ENCODE measurements around the gene CD69.

CD69 gene

DNA sequence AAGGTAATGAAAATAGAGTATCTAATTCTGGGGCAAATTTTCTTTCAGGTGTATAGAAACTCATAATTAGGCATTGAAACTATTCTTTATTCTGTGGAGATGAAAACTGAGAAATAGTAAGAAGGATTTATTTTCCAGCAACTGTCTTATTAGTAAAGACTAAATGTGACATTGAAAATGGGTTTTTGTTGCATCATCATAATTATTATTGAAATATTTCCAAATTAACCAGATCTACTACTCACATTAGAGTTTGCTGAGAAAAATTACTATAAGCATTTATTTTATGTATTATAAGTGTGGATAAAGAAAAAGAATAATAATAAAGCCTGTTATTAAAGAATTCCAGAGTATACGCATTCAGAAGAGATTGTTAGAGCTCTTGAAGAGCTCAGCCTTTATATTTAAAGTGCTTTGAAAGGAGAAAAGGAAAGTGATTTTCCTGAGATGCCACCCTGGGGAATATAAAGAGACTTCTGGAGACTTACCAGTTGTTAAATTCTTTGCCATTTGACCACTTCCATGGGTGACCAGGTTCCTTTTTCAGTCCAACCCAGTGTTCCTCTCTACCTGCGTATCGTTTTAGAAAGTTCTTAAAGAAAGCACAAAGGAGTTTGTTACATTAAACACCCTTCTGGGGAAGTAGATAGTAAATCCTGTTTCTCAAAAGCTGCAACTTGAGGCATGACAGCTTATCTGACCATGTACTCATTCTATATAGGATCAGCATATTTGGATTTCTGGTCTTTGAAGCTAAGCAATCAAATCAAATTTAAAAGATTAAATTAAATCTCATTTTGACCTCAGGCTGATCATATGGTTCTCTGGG lies 6.4 kb downstream of the CD69 start:
- Histone ChIP-seq H3K36me3 (ENCODE audit: control insufficient read depth, low read length) (no peaks in the 10 kb centered on the region), H4K20me1 (ENCODE audit: control insufficient read depth, insufficient read depth, low read depth, low read length) (no peaks in the 10 kb centered on the region)

DNA sequence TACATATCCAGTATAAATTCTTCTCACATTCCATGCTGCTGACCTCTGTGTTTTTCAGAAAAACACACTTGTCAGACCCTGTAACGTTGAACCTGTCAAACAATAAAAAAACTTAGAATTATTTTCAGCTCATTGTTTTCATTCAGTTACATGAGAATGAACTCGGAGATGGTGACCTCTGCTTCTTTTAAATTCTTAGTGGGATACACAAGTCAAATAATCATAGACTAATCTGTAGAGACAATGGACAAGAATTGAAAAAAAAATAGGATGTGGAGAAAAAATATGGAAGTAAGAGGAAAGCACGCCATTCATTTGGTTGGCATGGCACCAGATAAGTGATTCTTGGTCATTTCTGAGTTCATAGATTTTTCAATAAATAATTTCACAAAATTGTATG lies 7.2 kb downstream of the CD69 start:
- Histone ChIP-seq H3K9me2 (replicated peaks; ENCODE audit: control insufficient read depth, low read length) (no peaks in the 10 kb centered on the region), H3K79me2 (ENCODE audit: control insufficient read depth, low read length) (no peaks in the 10 kb centered on the region), H3K4me3 (ENCODE audit: low read length) (no peak overlapping the region), H3K9me3 (ENCODE audit: control insufficient read depth, insufficient read depth, low read length) (no peaks in the 10 kb centered on the region), H3F3A (ENCODE audit: control insufficient read depth, insufficient read depth) (peaks cover 7% of the 10 kb centered on the region; the same call in 1 of the 2 replicates), H3K27ac (ENCODE audit: low read depth, low read length) (no peak overlapping the region), H3K4me2 (ENCODE audit: low read length) (no peak overlapping the region), H3K27me3 (ENCODE audit: control insufficient read depth, low read length) (peaks cover 60% of the 10 kb centered on the region), H3K4me1 (ENCODE audit: control insufficient read depth, low read length) (peaks cover 14% of the 10 kb centered on the region), H3K36me3 (ENCODE audit: control insufficient read depth, low read length) (no peaks in the 10 kb centered on the region), H4K20me1 (ENCODE audit: control insufficient read depth, insufficient read depth, low read depth, low read length) (no peaks in the 10 kb centered on the region)
- TF ChIP-seq, protein P1, sequence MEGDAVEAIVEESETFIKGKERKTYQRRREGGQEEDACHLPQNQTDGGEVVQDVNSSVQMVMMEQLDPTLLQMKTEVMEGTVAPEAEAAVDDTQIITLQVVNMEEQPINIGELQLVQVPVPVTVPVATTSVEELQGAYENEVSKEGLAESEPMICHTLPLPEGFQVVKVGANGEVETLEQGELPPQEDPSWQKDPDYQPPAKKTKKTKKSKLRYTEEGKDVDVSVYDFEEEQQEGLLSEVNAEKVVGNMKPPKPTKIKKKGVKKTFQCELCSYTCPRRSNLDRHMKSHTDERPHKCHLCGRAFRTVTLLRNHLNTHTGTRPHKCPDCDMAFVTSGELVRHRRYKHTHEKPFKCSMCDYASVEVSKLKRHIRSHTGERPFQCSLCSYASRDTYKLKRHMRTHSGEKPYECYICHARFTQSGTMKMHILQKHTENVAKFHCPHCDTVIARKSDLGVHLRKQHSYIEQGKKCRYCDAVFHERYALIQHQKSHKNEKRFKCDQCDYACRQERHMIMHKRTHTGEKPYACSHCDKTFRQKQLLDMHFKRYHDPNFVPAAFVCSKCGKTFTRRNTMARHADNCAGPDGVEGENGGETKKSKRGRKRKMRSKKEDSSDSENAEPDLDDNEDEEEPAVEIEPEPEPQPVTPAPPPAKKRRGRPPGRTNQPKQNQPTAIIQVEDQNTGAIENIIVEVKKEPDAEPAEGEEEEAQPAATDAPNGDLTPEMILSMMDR (IDR thresholded peaks at IDR 0.05; ENCODE audit: low read depth, low read length, poor library complexity, severe bottlenecking) = no peak
- TF ChIP-seq EZH2phosphoT487 (IDR thresholded peaks at IDR 0.05; ENCODE audit: borderline replicate concordance, low read length) = no peak

More for the DNA sequence above, 6.4 kb downstream of the CD69 start:
- Histone ChIP-seq H3K4me3 (ENCODE audit: low read length) (no peak overlapping the region), H3K79me2 (ENCODE audit: control insufficient read depth, low read length) (no peaks in the 10 kb centered on the region), H3F3A (ENCODE audit: control insufficient read depth, insufficient read depth) (peaks cover 7% of the 10 kb centered on the region; the same call in 1 of the 2 replicates), H3K4me2 (ENCODE audit: low read length) (no peak overlapping the region), H3K4me1 (ENCODE audit: control insufficient read depth, low read length) (peaks cover 22% of the 10 kb centered on the region), H3K9me2 (replicated peaks; ENCODE audit: control insufficient read depth, low read length) (no peaks in the 10 kb centered on the region), H3K27ac (ENCODE audit: low read depth, low read length) (no peak overlapping the region), H3K9me3 (ENCODE audit: control insufficient read depth, insufficient read depth, low read length) (no peaks in the 10 kb centered on the region), H3K27me3 (ENCODE audit: control insufficient read depth, low read length) (peaks cover 68% of the 10 kb centered on the region)
- no peak for TF ChIP-seq EZH2phosphoT487 (IDR thresholded peaks at IDR 0.05; ENCODE audit: borderline replicate concordance, low read length)
- TF ChIP-seq, protein P1 (IDR thresholded peaks at IDR 0.05; ENCODE audit: low read depth, low read length, poor library complexity, severe bottlenecking) = no peak

DNA sequence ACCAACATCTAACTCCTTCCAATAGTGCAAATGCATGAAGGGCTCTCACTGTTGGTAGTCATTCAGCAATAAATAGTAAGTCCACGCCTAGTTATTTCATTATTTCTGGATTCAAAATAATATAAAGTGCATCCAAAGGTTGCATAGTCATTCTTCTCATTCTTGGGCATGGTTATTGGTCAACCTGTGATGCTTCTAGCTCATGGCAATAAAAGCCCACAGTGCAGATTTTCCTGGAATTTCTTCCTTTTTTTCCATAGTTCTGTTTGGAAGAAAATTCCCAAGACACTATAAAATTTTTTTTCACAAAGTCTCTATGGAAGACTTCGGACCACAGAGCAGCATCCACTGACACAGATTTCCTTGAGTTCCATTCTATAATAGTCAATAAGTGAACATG lies 7.6 kb downstream of the CD69 start:
- no peak overlapping the region for H3K27ac ChIP-seq (ENCODE audit: low read depth, low read length)
- no peak overlapping the region for H3K4me3 ChIP-seq (ENCODE audit: low read length)
- no peaks in the 10 kb centered on the region for H3K36me3 ChIP-seq (ENCODE audit: control insufficient read depth, low read length)
- peaks cover 56% of the 10 kb centered on the region for H3K27me3 ChIP-seq (ENCODE audit: control insufficient read depth, low read length)
- no peaks in the 10 kb centered on the region for H4K20me1 ChIP-seq (ENCODE audit: control insufficient read depth, insufficient read depth, low read depth, low read length)
- H3F3A ChIP-seq (ENCODE audit: control insufficient read depth, insufficient read depth) = peaks cover 7% of the 10 kb centered on the region; the same call in 1 of the 2 replicates
- H3K9me3 ChIP-seq (ENCODE audit: control insufficient read depth, insufficient read depth, low read length) = no peaks in the 10 kb centered on the region
- peaks cover 10% of the 10 kb centered on the region for H3K4me1 ChIP-seq (ENCODE audit: control insufficient read depth, low read length)
- TF ChIP-seq EZH2phosphoT487 (IDR thresholded peaks at IDR 0.05; ENCODE audit: borderline replicate concordance, low read length) = no peak
- TF ChIP-seq, protein P1 (IDR thresholded peaks at IDR 0.05; ENCODE audit: low read depth, low read length, poor library complexity, severe bottlenecking) = no peak
- no peaks in the 10 kb centered on the region for H3K9me2 ChIP-seq (replicated peaks; ENCODE audit: control insufficient read depth, low read length)
- H3K4me2 ChIP-seq (ENCODE audit: low read length) = no peak overlapping the region
- no peaks in the 10 kb centered on the region for H3K79me2 ChIP-seq (ENCODE audit: control insufficient read depth, low read length)

Measured in DOHH2 (cell line).